ENCODE results near the gene FDXR. TPM values are rescaled to one million over a fixed set of nuclear protein-coding genes. Genes with fewer than 3 reads are reported as not detected.
A peak's percentile ranks its signal among the peaks of the same experiment; 100 is the strongest.

Gene FDXR
- total RNA-seq, 1 experiment from 2014 or later, result 18.2 TPM

DNA sequence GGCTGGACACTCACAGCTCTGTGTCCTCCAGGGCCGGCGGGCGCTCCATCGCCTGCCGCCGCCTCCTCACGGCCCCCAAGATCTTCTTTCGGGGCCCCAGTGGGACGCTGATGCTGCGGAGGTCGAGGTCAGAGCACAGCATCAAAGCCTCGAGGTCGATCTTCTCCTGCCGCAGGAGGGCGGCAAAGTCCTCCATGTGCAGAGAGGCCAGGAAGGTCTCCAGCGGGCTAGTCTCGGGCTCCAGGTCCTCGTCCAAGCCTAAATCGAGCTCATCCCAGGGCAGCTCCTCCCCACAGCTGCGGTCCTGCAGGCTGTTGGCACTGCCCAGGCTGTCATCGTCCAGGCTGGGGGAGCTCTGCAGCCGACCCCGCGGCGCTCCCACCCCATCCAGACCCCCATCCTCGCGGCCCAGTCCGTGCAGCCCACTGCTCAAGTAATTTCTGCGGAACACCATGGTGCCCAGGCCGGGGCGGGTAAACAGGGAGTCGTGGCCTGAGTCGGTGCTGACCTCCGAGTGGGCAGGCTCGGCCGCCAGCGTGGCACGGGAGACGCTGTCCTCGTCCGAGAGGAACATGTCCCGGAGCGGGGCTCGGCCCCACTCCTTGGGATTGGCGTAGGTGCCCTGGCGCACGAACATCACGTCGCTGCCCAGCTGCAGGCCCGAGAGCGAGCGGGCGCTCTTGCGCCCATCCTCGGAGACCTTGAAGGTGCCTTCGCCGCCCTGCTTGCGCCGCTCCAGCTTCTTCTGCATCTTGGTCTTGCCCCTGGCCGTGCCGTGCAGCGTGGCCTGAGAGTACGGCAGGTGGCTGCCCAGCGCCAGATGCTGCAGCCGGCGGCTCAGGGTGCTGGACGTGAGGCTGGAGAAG lies 46.9 kb upstream of the FDXR start:
- ChIA-PET CTCF (interaction anchor here (0.6 kb wide), 1 partner anchor 45 kb away, joined by 3 read pairs; no protein-coding TSS in a partner anchor), POLR2A (ENCODE audit: unreplicated experiment) (interaction anchor here (0.7 kb wide), 1 partner anchor 46 kb away, joined by 4 read pairs; no protein-coding TSS in a partner anchor)
- Histone ChIP-seq H3K27me3 (ENCODE audit: insufficient read depth, low read depth) (peaks cover 21% of the 10 kb centered on the region), H3K4me1 (replicated peaks; ENCODE audit: insufficient read depth) (no peaks in the 10 kb centered on the region), H3K4me3 (no peak overlapping the region), H3K27ac (no peak overlapping the region), H3F3A (ENCODE audit: insufficient read depth, low read depth) (no peaks in the 10 kb centered on the region), H3K79me2 (ENCODE audit: low read depth) (no peaks in the 10 kb centered on the region), H3K4me2 (no peak overlapping the region), H3K36me3 (ENCODE audit: low read depth) (no peaks in the 10 kb centered on the region), H2AFZ (no peak overlapping the region), H3K9me3 (ENCODE audit: insufficient read depth, low read depth) (no peaks in the 10 kb centered on the region), H4K20me1 (ENCODE audit: insufficient read depth) (no peaks in the 10 kb centered on the region), H3K9me2 (ENCODE audit: insufficient read depth) (no peaks in the 10 kb centered on the region)
- intact Hi-C loops (cut with micrococcal nuclease; ENCODE audit: unreplicated experiment), result no loop called here
- no TSS peak for BruUV-seq (replicated peaks)
- DNase-seq, result peak in 1 of 2 experiments; percentile 37
- TF ChIP-seq EZH2 (IDR thresholded peaks at IDR 0.05; ENCODE audit: low read depth), result no peak
- TF ChIP-seq CTCF (conservative IDR thresholded peaks at IDR 0.05), result peak; percentile 44

GRCh38 chr17:74918906-74919305 lies 46.1 kb upstream of the FDXR start:
- H3K9me3 ChIP-seq (ENCODE audit: insufficient read depth, low read depth), result no peaks in the 10 kb centered on the region
- no TSS peak for BruUV-seq (replicated peaks)
- no peaks in the 10 kb centered on the region for H4K20me1 ChIP-seq (ENCODE audit: insufficient read depth)
- no peaks in the 10 kb centered on the region for H3K79me2 ChIP-seq (ENCODE audit: low read depth)
- no peaks in the 10 kb centered on the region for H3K9me2 ChIP-seq (ENCODE audit: insufficient read depth)
- CTCF ChIA-PET, result interaction anchor here (0.6 kb wide), 1 partner anchor 44 kb away, joined by 3 read pairs; no protein-coding TSS in a partner anchor
- DNase-seq, result no peak
- H3K27ac ChIP-seq, result no peak overlapping the region
- no peak for TF ChIP-seq EZH2 (IDR thresholded peaks at IDR 0.05; ENCODE audit: low read depth)
- no peak for TF ChIP-seq CTCF (conservative IDR thresholded peaks at IDR 0.05)
- intact Hi-C loops (cut with micrococcal nuclease; ENCODE audit: unreplicated experiment), result no loop called here
- POLR2A ChIA-PET (ENCODE audit: unreplicated experiment), result no interaction called here
- H3K4me1 ChIP-seq (replicated peaks; ENCODE audit: insufficient read depth), result no peaks in the 10 kb centered on the region
- H3K27me3 ChIP-seq (ENCODE audit: insufficient read depth, low read depth), result peaks cover 13% of the 10 kb centered on the region
- no peak overlapping the region for H3K4me2 ChIP-seq
- H2AFZ ChIP-seq, result no peak overlapping the region
- no peaks in the 10 kb centered on the region for H3F3A ChIP-seq (ENCODE audit: insufficient read depth, low read depth)
- no peaks in the 10 kb centered on the region for H3K36me3 ChIP-seq (ENCODE audit: low read depth)
- no peak overlapping the region for H3K4me3 ChIP-seq

DNA sequence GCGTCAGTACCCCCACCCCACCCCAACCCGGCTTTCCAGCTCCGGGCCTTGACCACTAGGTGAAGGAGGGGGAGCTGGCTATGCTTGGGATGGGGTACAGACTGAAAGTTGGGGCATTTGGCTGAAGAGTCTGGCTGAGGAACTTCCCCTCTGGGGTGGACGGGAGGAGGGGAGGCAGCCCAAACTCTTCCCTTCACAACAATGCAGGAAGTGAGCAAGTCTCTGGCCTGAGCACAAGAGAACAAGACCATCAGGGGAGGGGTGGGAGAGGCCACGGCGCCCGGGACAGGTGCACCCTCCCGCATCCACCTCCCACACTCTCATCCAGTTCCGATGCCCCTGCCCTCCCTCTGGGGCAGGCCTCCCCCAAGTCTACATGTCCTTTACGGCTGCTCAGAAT lies 44.6 kb upstream of the FDXR start:
- H3K27ac ChIP-seq, result no peak overlapping the region
- no peaks in the 10 kb centered on the region for H3K9me2 ChIP-seq (ENCODE audit: insufficient read depth)
- DNase-seq, result no peak
- no peaks in the 10 kb centered on the region for H3K36me3 ChIP-seq (ENCODE audit: low read depth)
- no peaks in the 10 kb centered on the region for H3K9me3 ChIP-seq (ENCODE audit: insufficient read depth, low read depth)
- no peaks in the 10 kb centered on the region for H3K4me1 ChIP-seq (replicated peaks; ENCODE audit: insufficient read depth)
- H4K20me1 ChIP-seq (ENCODE audit: insufficient read depth), result no peaks in the 10 kb centered on the region
- H2AFZ ChIP-seq, result no peak overlapping the region
- no TSS peak for BruUV-seq (replicated peaks)
- H3K27me3 ChIP-seq (ENCODE audit: insufficient read depth, low read depth), result peaks cover 2% of the 10 kb centered on the region
- intact Hi-C loops (cut with micrococcal nuclease; ENCODE audit: unreplicated experiment), result loop anchor here (1.0 kb wide), 1 partner anchor 44 kb away; no protein-coding TSS in a partner anchor
- TF ChIP-seq EZH2 (IDR thresholded peaks at IDR 0.05; ENCODE audit: low read depth) (no peak), CTCF (conservative IDR thresholded peaks at IDR 0.05) (no peak)
- no peaks in the 10 kb centered on the region for H3K79me2 ChIP-seq (ENCODE audit: low read depth)
- H3F3A ChIP-seq (ENCODE audit: insufficient read depth, low read depth), result no peaks in the 10 kb centered on the region
- H3K4me3 ChIP-seq, result no peak overlapping the region
- no peak overlapping the region for H3K4me2 ChIP-seq
- CTCF ChIA-PET, result no interaction called here
- POLR2A ChIA-PET (ENCODE audit: unreplicated experiment), result no interaction called here

All from PC-9 (cell line).